Rectal smooth muscle tissue (tissue), 1 donor: ENCODE data around the gene GTPBP1.
A peak's percentile ranks its signal among the peaks of the same experiment; 100 is the strongest.

ENCODE experiments used
- H3K27ac ChIP-seq: one replicate; pipeline ENCODE4 v1.7.0; 2013; ENCODE audit warnings: low read depth, low read length, inconsistent platforms
- H3K27me3 ChIP-seq: one replicate; pipeline ENCODE4 v1.7.0; 2013; ENCODE audit warnings: low read length; ENCODE audit not compliant: control insufficient read depth, insufficient read depth
- H3K36me3 ChIP-seq: one replicate; pipeline ENCODE4 v1.7.0; 2013; ENCODE audit warnings: low read length; ENCODE audit not compliant: control insufficient read depth, insufficient read depth
- H3K4me1 ChIP-seq: one replicate; pipeline ENCODE4 v1.7.0; 2013; ENCODE audit warnings: low read length; ENCODE audit not compliant: control insufficient read depth, insufficient read depth
- H3K4me3 ChIP-seq: one replicate; pipeline ENCODE4 v1.7.0; 2013; ENCODE audit warnings: low read length
- H3K9ac ChIP-seq: one replicate; pipeline ENCODE4 v1.7.0; 2013; ENCODE audit warnings: low read length

The GTPBP1 gene

DNA sequence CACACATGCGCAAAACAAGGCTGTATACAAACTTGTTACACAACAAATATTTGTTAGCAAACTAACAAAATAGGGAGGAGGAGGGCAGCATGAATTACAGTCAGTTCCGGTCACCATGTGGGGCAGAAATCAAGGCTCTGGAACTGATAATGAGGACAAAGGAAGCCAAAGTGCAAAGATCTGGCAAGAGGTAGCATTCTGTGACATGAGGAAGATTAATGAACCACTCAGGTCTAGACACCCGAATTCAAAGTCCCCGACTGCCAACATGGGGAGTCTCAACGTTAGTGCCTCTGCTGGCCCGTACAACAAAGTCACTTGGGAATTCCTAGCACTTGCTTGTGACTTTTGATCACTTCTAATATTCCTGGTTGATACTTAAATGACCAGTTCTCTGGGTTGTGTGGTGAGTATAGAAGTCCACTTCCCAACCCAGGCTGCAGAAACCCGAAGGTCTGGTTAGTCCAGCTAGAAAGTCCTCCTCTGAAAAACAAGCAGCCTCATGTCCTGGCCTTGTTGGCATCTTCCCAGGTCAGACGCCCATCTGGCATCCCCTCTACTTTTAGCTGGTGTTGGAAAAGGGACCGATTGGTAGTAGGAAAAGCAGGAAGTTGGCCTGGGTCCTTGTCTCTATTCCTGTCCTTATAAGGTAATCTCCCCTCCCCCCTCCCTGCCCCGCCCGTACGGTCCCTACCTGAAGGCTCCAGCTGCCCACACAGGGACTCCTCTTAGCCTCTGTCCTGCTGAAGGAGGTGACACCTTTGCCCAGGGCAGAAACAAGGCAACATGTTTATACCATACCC is 48.4 kb downstream of the GTPBP1 start:
- Histone ChIP-seq H3K27me3 (no peaks in the 10 kb centered on the region), H3K4me1 (peaks cover 12% of the 10 kb centered on the region), H3K27ac (peak overlapping the region; percentile 91), H3K9ac (no peak overlapping the region), H3K4me3 (peak overlapping the region; percentile 77), H3K36me3 (peaks cover 32% of the 10 kb centered on the region)

DNA sequence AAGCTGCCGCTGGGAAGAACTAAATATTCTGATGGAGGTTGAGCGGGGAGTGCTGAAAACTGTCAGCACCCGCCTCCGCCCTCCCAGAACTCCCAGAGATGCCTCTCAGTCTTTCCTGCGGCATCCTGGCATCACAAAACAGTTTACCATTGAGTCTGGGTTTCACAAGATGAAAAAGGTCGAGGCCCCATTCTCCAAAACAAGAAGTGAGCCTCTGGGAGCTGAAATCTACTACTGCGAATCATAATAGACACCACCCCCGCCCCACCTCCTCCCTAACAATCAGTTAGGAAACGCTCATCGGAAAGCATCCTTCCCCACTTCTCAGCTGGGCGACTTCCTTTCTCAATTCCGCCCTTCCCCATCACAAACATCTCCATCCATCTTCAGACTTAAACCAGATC is 49.0 kb downstream of the GTPBP1 start:
- Histone ChIP-seq H3K4me1 (peaks cover 12% of the 10 kb centered on the region), H3K9ac (peak overlapping the region; percentile 71)

DNA sequence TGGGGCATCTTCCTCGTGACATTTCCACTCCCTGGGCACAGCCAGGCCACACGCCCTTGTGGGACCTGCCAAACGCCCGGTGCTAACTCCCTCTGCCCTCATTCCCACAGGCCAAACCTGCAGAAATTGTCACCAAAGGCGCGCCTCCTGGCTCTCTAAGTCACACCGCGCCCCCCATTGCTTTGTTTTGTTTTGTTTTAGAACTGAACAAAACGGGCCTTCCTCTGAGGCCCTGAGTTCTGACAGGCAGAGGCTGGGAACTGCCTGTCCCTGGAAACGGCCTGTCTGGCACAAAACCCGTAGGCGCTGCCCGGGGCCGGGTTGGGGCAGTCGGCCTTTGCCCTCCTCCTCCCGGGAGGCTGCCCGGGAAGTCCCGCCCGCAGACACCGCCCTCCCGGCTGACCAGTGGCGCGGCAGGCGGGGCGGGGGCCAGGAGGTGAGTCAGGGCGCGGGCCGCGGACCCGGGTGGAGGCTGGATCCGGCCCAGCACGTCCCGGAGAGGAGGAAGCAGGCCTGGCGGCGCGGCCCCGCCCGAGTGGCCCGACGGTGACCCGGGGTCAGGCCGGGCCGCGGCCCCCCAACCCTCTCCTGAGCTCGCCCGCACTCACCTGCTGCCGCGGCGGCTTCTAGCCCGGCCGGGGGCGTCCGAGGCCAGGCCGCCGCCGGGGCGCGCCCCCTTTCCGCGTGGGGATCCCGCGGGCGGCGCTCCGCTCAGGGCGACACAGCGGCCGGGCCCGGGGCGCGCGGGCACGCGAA is 49.6 kb downstream of the GTPBP1 start:
- H3K36me3 ChIP-seq = peaks cover 20% of the 10 kb centered on the region
- peak overlapping the region; percentile 91 for H3K27ac ChIP-seq
- peak overlapping the region; percentile 71 for H3K9ac ChIP-seq
- H3K27me3 ChIP-seq = no peaks in the 10 kb centered on the region
- H3K4me3 ChIP-seq = peak overlapping the region; percentile 77
- peaks cover 12% of the 10 kb centered on the region for H3K4me1 ChIP-seq

More for the DNA sequence above, 49.0 kb downstream of the GTPBP1 start:
- peaks cover 26% of the 10 kb centered on the region for H3K36me3 ChIP-seq
- H3K4me3 ChIP-seq = peak overlapping the region; percentile 77
- peak overlapping the region; percentile 91 for H3K27ac ChIP-seq
- no peaks in the 10 kb centered on the region for H3K27me3 ChIP-seq

- peak within 1 kb of the TSS; percentile 79 for H3K4me3 ChIP-seq
- H3K36me3 ChIP-seq = peaks cover 13% of the 10 kb centered on the region
- H3K27ac ChIP-seq = peak within 1 kb of the TSS; percentile 91
- H3K9ac ChIP-seq = peak within 1 kb of the TSS; percentile 71
- peaks cover 12% of the 10 kb centered on the region for H3K4me1 ChIP-seq
- H3K27me3 ChIP-seq = no peaks in the 10 kb centered on the region
Measured at GRCh38 chr22:38755911-38756532, 50.3 kb downstream of the GTPBP1 start, which contains the start of gene SUN2. TSS of gene SUN2 (minus strand) at chr22:38755998. CDS start at chr22:38752628, 3,370 bp downstream.

DNA sequence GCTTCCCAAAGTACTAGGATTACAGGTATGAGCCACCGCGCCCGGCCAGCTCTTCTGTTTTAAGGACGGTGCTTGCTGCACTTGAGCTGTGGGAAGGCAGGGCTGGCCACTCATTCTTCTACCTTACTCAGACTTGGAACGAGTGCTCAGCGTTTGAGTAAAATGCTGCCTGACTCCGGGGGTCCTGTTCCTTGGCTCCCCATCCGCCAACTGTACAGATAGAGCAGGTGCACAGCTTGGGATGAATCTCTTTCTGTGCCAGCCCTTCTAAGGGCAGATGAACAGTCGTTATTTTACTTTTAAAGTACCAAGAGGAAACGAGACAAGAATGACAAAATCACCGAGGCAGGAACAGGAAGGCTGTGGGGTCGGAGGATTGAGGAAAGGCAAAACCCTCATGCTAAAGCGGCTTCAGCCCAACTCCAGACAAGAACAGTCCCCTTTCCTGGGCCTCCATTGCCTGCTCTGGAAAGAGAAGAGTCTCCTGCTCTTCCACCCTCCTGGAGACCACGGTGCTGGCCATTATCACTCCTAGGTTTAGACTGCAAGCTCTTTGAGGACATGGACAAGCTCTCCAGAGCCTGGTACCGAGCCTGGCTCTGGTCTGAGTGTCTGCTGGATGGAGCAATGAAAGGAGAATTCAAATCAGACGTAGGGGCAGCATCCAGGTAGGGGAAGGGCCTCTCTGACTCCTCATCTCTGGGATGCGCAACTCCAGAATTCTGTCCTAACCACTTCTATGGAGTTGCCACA is 51.1 kb downstream of the GTPBP1 start:
- H3K4me1 ChIP-seq = peaks cover 12% of the 10 kb centered on the region
- no peak overlapping the region for H3K9ac ChIP-seq
- H3K27me3 ChIP-seq = no peaks in the 10 kb centered on the region
- H3K4me3 ChIP-seq = peak overlapping the region; percentile 79
- no peak overlapping the region for H3K27ac ChIP-seq
- H3K36me3 ChIP-seq = peaks cover 6% of the 10 kb centered on the region

DNA sequence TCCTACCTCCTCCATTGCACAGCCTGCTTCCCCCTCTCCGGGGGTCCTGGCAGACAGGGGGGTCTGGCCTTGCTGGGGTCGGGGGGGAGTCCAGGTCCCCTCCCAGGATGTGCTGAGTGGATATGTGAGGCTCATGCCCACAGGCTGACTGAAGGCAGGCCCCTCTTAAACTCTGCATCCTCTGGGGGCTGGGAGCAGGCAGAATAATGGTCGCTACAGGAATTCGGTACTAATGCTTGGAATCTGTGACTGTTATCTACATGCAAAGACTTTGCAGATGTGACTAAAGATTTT is 51.7 kb downstream of the GTPBP1 start:
- no peak overlapping the region for H3K9ac ChIP-seq
- H3K27ac ChIP-seq = no peak overlapping the region
- H3K27me3 ChIP-seq = no peaks in the 10 kb centered on the region
- H3K36me3 ChIP-seq = peaks cover under 1% of the 10 kb centered on the region
- H3K4me3 ChIP-seq = no peak overlapping the region
- H3K4me1 ChIP-seq = peaks cover 12% of the 10 kb centered on the region

DNA sequence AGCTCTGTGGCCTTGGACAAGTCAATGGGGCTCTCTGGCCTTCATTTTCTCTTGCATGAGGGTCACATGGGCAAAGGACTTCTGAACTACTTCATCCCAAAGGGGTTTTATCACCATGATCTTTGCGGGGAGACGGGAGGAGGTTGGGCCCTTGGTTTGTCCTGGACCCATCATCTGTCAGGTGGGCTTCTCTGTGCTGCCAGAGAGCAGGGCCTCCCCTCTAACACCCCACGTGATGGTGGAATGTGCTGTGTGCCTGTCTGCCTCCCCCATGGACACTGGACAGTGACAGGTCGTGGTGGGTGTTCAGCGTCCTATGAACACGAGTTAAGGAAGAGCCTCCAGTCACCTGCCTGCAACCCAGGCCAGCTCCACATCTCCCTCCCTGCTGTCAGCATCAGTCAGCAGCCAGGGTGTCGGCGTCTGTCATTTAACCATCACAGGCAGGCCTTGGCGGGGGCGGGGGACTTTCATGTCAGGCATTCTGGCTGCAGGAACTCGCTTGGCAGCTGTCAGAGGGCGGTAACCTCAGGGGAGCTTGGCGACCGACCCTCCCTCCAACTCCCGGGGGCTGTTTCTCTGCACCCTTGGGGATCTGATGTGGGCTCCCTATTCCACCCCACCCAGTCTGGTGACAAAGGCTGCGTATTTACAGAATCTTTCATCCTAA is 52.7 kb downstream of the GTPBP1 start:
- H3K4me3 ChIP-seq = no peak overlapping the region
- H3K36me3 ChIP-seq = no peaks in the 10 kb centered on the region
- no peak overlapping the region for H3K27ac ChIP-seq
- H3K27me3 ChIP-seq = no peaks in the 10 kb centered on the region
- no peak overlapping the region for H3K9ac ChIP-seq
- peaks cover 12% of the 10 kb centered on the region for H3K4me1 ChIP-seq

- Histone ChIP-seq H3K4me1 (peaks cover 7% of the 10 kb centered on the region), H3K27ac (no peak overlapping the region), H3K9ac (no peak overlapping the region), H3K36me3 (no peaks in the 10 kb centered on the region), H3K27me3 (no peaks in the 10 kb centered on the region), H3K4me3 (no peak overlapping the region)
Measured at GRCh38 chr22:38759005-38759404, 53.3 kb downstream of the GTPBP1 start.

GRCh38 chr22:38760477-38761201 is 54.9 kb downstream of the GTPBP1 start:
- no peak overlapping the region for H3K9ac ChIP-seq
- H3K27ac ChIP-seq = no peak overlapping the region
- H3K27me3 ChIP-seq = no peaks in the 10 kb centered on the region
- H3K4me1 ChIP-seq = peaks cover 3% of the 10 kb centered on the region
- no peaks in the 10 kb centered on the region for H3K36me3 ChIP-seq
- no peak overlapping the region for H3K4me3 ChIP-seq

GRCh38 chr22:38761202-38762162 is 55.7 kb downstream of the GTPBP1 start:
- no peaks in the 10 kb centered on the region for H3K27me3 ChIP-seq
- H3K9ac ChIP-seq = no peak overlapping the region
- no peak overlapping the region for H3K27ac ChIP-seq
- no peak overlapping the region for H3K4me3 ChIP-seq
- peaks cover under 1% of the 10 kb centered on the region for H3K4me1 ChIP-seq
- no peaks in the 10 kb centered on the region for H3K36me3 ChIP-seq
